HG03558 (cell line): ENCODE data around the gene PRPH.
"Not testable (repeated sequence)": the region's sequence is repeated elsewhere in the genome, so short reads cannot be mapped to it uniquely, and the experiment has no call there.

Source experiments
- ATAC-seq: cut with Tn5 transposase; IDR thresholded peaks from one replicate; pipeline ENCODE4 v1.9.1; 2021; ENCODE audit warnings: moderate number of reproducible peaks; ENCODE audit not compliant: unreplicated experiment; ENCODE audit errors: extremely low read depth

The PRPH gene

GRCh38 chr12:49330631-49331379 is 35.9 kb downstream of the PRPH start:
- ATAC-seq: no peak

- ATAC-seq: no peak
Measured at GRCh38 chr12:49331380-49332222, 36.7 kb downstream of the PRPH start.

DNA sequence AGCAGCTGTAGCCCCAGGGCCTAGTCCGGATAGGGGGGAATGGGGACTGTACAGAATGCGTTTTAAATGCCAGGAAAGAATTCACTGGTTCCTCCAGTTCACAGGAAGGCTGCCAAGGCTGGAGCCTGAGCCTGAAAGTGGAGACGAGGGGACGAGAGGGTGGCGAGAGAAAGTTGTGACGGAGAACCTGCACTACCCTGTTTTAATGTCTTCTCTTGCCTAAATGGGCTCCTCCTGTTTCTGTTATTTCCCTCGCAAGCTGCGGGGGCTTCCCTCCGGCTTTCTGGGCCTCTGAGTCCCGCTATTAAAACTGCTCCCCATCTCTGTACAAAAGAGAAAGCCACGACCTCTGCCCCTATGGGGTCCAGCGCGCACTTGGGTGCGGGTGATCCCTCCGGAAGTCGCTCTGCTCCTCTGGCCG is 37.5 kb downstream of the PRPH start:
- no peak for ATAC-seq

- no peak for ATAC-seq
Measured at GRCh38 chr12:49332891-49333371, 38.0 kb downstream of the PRPH start.

GRCh38 chr12:49333778-49334177 is 38.8 kb downstream of the PRPH start:
- ATAC-seq: not testable (repeated sequence)

DNA sequence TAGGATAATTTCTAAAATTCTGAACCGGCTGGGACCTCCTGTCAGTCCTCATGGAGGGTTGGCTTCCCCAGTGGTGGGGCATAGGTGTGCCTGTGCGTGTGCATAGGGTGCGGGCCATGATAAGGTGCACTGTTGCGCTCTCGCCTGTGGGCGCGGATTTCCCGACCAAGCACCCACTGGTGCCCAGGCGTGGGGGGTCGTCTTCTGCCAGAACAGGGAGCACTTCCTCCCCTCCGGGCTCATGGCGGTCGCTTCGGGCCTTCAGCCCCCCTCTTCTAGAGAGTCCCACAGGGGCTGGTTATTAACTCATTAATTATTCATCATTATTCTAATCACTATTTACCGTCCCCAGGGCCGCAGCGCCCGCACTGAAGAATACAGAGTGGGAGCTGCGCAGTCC is 39.3 kb downstream of the PRPH start:
- ATAC-seq: no peak

DNA sequence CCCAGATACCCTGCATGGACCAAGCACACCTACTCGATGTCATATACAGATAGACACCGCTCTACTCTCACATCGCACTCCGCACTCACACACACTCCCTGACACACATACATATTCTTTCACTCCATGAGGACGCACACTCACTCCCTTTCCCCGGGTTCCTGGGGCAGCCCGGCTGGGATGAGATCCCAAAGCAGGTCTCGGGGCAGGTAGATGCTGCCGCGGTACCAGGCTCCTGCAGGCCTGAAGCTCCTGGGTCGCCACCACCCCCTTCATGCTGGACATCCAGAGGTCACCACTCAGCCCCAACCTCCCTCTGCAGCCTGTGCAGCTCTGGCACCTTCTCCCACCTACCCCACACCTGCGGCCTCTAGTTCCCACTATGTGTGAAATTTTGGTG is 39.7 kb downstream of the PRPH start:
- ATAC-seq: no peak

- ATAC-seq: no peak
Measured at GRCh38 chr12:49335118-49335954, 40.4 kb downstream of the PRPH start.

DNA sequence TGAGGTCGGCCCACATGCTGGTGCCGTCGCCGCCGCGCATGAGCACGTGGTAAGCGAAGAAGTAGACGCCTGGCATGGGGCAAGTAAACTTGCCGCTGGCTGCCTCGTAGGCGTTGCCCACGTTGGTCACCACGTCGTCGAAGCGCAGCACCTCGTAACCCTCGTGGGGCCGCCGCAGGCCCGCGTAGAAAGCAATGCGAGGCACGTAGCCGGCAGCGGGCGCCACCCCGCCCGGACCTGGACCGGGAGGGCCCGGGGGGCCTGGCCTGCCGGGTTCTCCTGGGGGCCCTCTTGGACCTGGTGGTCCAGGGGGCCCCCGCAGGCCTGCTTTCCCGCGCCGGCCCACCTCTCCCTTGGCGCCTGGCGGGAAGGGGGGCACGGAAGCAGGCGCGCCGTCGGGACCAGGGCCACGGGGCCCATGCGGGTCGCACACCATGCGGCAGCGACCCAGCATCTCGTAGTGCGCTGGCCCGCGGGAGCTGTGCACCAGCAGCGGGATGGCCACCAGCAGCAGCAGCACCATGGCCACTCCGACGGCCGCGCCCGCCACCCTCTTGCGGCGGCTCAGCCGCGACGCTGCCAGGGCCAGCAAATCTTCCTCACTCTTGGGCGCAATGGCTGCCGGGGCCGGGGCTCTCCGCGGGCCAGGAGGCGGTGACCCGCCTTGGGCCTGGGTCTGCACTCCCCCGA is 41.2 kb downstream of the PRPH start:
- no peak for ATAC-seq

DNA sequence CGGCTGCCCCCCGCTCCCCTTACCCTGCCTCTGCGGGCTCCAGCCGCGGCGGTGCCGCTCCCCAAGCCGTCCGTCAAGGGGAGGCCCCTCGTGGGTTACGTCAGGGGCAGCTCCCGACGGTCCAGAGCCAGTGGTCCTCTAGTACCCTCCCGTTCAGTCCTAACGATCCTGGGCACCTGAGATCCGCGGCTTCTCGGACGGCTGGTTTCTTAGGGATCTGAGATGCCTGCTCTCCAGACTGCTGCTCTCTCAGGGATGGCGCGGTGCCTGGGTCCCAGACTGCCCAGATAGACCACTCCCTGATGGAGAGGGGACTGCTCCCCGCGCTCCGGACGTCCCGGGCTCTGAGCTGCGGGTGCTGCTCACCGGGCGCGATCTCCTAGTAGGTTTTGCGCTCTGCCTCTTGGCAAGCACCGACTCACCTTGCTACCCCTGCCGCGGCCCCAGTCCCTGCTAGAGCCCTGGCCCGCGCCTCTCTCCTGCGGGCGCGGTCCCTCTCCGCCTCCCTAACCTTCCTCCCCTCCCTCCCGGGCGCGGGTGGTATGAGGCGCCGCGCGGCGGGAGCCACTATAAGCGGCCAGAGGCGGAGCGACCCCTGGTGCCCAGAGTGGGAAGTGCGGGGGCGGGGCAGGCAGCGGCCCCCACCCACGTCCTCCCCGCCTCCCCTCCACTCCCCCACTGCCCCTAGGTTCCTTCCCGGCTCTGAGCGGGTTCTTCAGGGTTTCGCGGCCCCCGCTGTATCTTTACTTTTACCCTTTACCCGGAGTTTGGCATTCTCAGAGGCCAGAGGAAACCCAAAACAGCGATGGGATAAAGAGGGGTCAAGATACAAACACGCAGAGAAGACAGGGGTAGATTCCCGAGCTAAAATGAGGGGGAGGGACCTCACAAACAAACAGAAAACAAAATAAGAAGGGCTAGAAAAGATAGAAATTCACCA is 42.0 kb downstream of the PRPH start, which contains the start of gene C1QL4:
TSS of gene C1QL4 (minus strand) at position 544 of the 940 bp plus-strand sequence. CDS start 711 bp downstream, outside the sequence.
- no peak for ATAC-seq

- no peak for ATAC-seq
Measured at GRCh38 chr12:49338830-49339463, 44.0 kb downstream of the PRPH start.

- no peak for ATAC-seq
Measured at GRCh38 chr12:49339464-49339861, 44.5 kb downstream of the PRPH start.

DNA sequence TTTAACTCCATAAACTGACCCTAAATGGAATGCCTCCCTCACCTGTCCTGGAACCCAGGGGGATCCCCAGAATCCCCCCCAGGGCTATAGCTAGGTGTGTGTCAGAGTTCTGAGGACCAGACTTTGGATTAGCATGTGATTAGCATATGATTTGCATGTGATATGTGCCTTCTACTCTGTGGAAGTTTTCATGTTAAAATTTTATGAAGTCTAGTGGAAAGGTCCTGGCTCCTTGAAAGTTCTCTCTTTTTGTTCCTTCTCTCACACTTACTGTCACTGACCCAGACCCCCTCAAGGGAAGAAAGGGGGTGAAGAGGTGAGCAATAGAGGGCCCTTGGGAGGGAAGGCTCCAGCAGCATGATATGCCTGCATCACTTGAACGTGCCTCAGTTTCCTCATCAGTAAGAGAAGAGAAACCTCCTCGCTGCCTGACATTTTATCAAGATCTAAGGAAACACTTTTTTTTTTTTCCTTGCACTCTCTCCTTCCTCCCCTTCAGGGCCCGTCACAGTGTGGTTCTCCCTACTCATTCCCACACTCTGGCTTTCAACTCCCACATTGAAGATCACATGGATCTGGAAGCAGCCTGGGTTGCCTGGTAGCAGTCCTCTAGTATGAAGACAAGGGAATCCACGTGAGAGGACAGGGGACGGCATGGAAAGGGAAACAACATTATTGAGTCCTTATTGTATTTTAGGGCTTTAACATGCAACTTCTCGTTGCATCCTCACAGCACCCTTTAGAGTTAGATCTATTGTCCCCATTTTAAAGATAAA is 45.3 kb downstream of the PRPH start:
- no peak for ATAC-seq

GRCh38 chr12:49340971-49341776 is 46.2 kb downstream of the PRPH start:
- no peak for ATAC-seq

GRCh38 chr12:49341777-49342065 is 46.8 kb downstream of the PRPH start:
- no peak for ATAC-seq

DNA sequence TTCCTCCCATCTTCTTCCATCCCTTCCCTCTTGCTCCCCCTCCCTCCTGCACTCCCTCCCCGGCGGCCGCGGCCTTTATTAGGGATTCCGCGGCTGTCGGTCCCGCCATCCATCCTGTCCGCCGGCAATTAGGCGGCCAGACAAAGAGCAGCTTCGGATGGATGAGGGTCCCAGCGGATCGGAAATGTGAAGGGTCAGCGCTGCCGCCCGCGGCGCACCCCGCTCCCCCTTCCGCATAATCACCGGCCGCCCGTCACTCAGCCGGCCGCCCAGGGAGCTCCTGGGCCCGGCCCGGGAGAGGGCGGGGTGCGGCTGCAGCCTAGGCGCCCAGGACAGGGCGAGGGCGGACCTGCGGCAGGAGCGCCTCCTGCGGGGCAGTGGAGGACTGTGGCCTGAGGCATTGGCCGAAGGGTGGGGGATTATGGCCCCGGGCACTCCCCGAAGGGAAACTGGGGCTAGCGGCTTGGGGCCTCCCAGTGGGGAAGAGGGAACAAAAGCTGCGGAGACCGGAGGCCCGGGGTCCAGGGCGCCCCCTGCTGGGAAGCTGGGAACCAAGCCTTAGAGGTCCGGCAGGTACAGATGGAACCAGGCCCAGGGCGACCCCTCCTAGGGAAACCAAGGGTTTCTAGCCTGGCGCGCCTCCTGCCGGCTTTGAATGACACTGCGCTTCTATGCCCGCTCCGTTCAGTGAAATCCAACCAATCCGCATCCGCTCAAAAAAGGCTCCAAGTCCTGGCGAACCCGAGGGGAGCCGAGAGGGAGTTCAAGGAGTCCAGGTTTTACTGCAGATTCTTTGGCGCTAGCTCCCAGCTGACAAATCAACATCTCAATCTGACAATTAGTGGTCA is 47.3 kb downstream of the PRPH start:
- ATAC-seq: no peak
